HG03520 (cell line): Measurements from ENCODE around the gene CDC42BPB.

ENCODE experiments used
- ATAC-seq: cut with Tn5 transposase; IDR thresholded peaks from one replicate; pipeline ENCODE4 v1.9.1; 2021; ENCODE audit warnings: mild to moderate bottlenecking, moderate library complexity; ENCODE audit not compliant: unreplicated experiment

Gene CDC42BPB

GRCh38 chr14:102883089-102883541, 174.2 kb downstream of the CDC42BPB start:
- ATAC-seq = no peak
